Measurements from ENCODE around the gene JCAD.

DNA sequence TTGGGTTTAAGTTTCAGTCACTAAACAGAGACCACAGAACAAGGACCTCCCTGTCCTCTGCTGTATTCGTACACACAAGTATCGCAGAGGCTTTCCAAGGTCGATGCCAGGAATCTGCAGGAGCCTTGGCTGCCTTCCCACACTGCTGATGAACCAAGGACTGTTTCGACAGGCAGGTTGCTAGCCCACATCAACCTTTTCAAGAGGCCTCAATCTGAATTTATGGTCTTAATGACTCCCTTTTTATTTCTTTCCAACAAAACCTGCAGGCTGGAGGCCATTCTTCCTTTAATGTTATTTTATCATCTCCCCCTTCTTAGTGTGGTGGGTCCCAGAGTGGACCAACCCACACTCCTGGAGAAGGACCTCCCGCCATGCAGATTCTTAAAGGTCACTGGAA, 45.6 kb downstream of the JCAD start:
- TF ChIP-seq, protein P1, sequence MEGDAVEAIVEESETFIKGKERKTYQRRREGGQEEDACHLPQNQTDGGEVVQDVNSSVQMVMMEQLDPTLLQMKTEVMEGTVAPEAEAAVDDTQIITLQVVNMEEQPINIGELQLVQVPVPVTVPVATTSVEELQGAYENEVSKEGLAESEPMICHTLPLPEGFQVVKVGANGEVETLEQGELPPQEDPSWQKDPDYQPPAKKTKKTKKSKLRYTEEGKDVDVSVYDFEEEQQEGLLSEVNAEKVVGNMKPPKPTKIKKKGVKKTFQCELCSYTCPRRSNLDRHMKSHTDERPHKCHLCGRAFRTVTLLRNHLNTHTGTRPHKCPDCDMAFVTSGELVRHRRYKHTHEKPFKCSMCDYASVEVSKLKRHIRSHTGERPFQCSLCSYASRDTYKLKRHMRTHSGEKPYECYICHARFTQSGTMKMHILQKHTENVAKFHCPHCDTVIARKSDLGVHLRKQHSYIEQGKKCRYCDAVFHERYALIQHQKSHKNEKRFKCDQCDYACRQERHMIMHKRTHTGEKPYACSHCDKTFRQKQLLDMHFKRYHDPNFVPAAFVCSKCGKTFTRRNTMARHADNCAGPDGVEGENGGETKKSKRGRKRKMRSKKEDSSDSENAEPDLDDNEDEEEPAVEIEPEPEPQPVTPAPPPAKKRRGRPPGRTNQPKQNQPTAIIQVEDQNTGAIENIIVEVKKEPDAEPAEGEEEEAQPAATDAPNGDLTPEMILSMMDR (IDR thresholded peaks at IDR 0.05; ENCODE audit: insufficient read depth, low read length): no peak
- TF ChIP-seq, protein P2, sequence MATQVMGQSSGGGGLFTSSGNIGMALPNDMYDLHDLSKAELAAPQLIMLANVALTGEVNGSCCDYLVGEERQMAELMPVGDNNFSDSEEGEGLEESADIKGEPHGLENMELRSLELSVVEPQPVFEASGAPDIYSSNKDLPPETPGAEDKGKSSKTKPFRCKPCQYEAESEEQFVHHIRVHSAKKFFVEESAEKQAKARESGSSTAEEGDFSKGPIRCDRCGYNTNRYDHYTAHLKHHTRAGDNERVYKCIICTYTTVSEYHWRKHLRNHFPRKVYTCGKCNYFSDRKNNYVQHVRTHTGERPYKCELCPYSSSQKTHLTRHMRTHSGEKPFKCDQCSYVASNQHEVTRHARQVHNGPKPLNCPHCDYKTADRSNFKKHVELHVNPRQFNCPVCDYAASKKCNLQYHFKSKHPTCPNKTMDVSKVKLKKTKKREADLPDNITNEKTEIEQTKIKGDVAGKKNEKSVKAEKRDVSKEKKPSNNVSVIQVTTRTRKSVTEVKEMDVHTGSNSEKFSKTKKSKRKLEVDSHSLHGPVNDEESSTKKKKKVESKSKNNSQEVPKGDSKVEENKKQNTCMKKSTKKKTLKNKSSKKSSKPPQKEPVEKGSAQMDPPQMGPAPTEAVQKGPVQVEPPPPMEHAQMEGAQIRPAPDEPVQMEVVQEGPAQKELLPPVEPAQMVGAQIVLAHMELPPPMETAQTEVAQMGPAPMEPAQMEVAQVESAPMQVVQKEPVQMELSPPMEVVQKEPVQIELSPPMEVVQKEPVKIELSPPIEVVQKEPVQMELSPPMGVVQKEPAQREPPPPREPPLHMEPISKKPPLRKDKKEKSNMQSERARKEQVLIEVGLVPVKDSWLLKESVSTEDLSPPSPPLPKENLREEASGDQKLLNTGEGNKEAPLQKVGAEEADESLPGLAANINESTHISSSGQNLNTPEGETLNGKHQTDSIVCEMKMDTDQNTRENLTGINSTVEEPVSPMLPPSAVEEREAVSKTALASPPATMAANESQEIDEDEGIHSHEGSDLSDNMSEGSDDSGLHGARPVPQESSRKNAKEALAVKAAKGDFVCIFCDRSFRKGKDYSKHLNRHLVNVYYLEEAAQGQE (IDR thresholded peaks at IDR 0.05; ENCODE audit: insufficient replicate concordance, low read depth): no peak
